GM19023 (cell line): ENCODE data around the gene EXO1.

ENCODE experiments used
- ATAC-seq: cut with Tn5 transposase; IDR thresholded peaks from one replicate; pipeline ENCODE4 v1.9.1; 2021; ENCODE audit warnings: mild to moderate bottlenecking, moderate library complexity; ENCODE audit not compliant: unreplicated experiment

Gene EXO1

DNA sequence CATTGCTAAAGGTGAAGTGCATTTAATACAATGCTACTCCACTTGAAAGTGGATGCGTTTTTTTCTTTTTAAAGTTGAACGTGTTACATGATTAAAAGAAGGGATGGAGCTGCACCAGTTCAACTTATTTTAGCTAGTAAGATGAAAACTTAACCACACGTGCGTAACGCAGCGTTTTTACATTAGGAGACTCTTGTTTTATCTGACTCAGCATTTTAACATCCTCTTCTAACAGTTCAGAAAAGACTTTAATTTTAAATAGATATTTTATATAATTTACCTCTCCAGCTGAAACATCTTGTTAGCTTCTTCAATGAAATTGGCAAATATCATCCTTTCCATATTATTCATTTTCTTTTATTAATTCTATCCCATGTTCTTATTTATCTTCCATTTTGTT lies 33.4 kb downstream of the EXO1 start:
- no peak for ATAC-seq

DNA sequence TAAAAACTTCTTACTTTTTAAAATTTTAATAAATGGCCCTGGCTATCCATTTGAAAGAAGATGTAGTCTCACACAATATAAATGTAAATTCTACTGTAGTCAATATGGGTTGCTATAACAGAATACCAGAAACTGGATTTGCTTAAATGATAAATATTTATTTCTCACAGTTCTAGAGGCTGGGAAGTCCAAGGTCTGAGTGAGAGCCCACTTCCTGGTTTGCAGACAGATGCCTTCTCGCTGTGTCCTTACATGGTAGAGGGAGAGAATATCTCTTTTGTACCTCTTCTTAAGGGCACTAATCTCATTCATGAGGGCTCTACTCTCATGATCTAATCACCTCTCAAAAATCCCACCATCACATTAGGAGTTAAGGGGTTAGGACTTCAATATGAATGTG lies 35.2 kb downstream of the EXO1 start:
- ATAC-seq = no peak

DNA sequence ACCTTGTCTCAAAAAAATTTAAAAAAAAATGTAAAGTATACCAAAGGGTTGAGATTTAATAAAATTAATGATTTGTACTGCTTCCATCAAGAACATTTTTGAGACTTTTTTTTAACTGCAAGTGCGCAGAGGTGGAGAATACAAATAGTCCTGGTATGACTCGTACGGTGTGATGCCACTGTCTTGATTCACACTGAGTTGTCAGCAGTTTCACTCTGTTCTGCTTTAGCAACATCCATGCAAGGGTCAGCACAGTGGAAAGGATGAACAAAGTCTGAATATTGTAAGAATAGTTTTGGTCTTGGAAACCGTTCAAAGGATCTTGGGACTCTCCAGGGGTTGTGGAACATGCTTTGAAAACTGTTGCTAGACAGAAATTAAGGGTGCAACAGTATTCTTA lies 40.2 kb downstream of the EXO1 start:
- no peak for ATAC-seq

DNA sequence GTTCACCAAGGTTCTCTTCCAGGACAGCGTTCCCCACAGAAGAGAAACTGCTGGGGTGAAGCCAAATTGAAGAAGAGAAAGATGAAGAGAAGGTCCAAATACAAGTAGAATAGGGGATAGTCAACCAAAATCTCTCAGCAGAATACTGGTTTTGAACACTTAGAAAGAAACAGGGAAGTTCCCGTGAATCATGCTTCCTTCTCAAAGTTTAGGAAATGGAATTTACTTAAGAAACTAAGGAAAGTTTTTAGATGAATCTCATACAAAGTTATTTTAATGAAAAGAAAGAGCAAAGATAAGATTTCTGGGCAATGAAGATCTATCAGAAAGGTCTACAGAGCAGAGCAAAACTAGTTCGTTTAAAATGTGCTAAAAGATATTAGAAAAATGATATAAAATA lies 43.3 kb downstream of the EXO1 start:
- ATAC-seq = no peak

DNA sequence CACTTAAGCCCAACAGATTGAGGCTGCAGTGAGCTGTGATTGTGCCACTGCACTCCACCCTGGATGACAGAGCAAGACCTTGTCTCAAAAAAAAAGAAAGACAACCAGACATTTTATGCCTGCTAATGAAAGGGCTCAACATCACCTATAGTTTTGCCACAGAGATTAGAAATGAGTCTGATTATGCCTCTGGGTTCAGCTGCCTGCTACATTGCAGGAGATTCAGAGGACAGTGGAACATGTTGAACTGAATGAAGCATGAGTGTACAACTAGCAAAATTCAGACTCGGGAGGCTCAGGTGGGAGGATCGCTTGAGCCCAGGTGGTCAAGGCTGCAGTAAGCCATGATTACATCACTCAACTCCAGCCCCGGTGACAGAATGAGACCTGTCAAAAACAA lies 46.0 kb downstream of the EXO1 start:
- no peak for ATAC-seq

DNA sequence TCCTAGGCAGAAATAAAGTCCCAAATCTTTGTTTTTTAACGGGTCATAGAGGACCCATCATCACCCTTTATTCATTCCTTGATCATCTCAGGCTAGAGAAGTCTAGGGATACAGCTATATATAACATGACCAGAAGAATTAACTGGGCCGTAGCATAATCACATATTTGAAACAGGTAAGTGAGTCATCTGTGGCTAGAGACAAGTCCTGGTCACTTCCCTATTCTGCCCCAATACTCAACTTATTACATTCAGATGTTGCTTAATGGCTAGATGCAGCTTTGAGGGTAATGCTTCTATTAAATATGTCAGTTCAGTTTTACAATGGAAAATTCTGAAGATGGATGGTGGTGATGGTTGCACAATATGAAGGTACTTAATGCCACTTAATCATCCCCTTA lies 47.0 kb downstream of the EXO1 start:
- ATAC-seq = peak; percentile 47

DNA sequence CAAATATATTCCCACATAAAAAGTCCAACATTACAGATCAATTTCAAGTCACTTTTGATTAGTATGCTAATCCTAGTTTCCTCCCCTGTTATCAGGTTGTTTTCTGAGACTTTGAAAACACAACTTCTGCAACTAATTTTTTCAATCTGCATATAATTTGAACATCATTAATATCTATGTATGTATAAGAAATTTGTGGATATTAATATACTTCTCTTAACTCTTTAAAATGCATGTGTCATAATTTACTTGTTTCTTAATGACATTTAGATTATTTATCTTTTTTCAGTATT lies 48.6 kb downstream of the EXO1 start:
- no peak for ATAC-seq

DNA sequence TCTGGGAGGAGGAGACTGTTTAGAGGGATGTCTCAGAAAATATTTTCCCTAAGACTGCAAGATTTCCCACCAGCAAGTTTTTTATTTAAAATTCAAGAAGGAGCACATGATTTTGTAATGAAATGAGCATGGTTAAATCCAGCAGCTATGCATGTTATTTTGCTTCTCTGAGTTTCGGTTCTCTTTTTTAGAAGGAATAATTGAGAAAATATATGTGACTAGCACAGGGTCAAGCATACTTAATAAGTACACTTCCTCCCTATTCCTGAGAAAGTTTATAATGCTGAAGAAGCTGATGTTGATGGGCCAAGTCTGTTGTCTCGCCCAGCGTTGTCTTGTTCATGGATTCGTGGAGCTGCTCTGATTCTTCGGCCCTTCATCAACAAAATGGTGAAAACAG lies 51.2 kb downstream of the EXO1 start:
- ATAC-seq = no peak

DNA sequence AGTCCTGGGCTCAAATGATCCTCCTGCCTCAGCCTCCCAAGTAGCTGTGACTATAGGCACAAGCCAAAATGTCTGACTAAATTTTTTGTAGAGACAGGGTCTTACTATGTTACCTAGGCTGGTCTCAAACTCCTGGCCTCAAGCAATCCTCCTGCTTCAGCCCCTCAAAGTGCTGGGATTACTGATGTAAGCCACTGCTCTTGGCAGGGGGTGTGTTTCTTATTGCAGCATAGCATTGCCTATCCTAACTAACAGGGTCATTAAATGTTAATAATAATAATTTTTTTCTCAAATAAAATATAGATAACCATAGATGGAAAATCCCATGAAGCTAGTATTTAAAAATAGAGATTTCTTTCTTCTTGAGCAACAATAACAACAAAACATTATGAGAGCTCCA lies 52.4 kb downstream of the EXO1 start:
- ATAC-seq = no peak

DNA sequence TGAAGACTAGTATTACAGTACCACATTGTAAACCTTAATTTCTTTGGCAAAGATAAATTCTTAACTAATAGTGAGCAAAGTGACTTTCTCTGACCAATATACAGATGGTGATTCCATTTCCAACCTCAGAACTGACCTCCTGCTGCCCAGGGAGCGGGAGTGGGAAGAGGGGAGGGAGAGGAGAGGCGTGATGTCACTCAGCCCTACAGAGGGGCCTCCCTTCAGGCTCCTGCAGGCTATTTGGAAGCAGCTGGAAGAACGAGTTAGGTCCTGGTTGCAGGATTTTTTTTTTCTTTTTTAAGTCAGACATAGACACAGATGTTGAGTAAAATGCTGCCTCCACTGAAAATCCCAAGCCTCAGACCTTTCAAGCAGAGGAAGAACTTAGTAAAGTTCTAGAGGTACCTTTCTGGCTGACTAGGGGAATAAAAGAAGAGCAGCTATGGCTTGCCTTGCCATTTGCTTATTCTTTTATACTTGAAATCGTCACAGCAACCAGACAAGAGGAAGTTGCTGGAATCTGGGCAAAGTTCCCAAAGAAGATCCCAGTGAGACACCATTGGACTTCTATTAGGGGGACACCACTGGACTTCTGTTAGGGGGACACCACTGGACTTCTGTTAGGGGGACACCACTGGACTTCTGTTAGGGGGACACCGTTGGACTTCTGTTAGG lies 54.5 kb downstream of the EXO1 start:
- ATAC-seq = no peak

DNA sequence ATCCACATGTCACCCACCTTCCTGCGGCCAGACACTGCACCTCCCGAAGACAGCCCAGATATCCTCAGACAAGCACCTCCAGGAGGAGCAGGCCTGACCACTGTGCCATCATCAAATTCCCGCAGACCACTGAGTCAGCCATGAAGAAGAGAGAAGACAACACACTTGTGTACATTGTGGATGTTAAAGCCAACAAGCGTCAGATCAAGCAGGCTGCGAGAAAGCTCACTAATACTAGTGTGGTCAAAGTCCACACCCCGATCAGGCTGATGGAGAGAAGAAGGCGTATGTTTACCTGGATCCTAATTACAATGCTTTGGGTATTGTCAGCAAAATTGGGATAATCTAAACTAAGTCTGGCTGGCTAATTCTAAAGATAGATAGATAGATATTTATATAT lies 68.2 kb downstream of the EXO1 start:
- ATAC-seq = no peak

DNA sequence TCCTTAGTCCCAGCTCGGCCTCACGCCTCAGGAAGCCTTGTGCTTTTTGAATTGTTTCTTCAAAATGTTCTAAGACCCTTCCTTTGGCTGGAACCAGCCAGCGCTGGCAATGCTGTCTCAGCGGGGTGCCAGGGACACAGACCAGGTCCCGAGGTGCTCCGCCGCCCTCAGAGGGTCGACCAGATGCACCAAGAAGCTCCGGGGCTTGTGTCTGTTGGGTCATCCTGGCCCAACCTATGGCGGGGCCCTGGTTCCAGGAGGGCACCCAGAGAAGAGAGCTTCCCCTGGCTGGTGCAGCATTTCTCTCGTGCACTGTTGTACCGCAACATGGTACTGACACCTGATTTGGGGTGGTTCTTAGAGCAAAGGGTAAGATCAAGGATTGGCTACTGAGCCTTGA lies 69.5 kb downstream of the EXO1 start:
- ATAC-seq = no peak

DNA sequence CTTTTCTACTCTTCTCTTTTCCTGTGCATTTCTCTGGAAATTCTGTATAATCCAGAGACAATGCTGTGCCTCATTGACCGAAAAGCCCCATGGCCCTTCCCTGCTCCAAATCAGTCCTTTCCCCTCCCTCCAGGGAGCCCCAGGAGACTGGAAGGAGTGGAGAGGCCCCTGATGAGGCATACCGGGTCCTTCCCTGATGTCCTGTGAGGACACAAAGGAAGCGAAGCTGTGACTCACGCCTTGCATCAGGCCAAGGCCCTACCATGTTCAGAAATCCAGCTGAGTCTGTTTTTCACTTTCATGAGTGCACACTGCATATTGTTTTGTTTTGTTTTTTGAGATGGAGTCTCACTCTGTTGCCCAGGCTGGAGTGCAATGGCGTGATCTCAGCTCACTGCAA lies 70.9 kb downstream of the EXO1 start:
- ATAC-seq = no peak

DNA sequence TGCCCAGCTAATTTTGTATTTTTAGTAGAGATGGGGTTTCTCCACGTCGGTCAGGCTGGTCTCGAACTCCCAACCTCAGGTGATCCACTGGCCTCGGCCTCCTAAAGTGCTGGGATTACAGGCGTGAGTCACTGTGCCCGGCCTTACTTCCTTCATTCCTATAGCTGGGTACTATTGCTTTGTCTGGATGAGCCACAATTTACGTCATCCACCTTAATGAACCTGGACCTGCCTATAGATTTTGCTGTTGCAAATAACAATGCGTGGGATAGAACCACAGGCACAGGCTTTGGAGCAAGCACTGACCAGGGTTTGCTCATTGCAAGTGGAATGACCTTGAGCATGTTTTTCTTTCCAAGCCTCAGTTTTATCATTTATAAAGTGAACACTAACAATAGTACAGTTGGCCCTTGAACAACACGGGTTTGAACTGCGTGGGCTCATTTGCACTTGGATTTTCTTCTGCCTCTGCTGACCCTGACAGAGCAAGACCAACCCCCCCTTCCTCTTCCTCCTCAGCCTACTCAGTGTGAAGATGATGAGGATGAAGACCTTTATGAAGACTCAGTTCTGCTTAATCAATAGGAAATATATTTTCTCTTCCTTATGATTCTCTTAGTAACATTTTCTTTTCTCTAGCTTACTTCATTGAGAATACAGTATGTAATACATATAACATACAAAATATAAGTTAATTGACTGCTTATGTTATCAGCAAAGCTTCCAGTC lies 76.2 kb downstream of the EXO1 start:
- ATAC-seq = no peak

DNA sequence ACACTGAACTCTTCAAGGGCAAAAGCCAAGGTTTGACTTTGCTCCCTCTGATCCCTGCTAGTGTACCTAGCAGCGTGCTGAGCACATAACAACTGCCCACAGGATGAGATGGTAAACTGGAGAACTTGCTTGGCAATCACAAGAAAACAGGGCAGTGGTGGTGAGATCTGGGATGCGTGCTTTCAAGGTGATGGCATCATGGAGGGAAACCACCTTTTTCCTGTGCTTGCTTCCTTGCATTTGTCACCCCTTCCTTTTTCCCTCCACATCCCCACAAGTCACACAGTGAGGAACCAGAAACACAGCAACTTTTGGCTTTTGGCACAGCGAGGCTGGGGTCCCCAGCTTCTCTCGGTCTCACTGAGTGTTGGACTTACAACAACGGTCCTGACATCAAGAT lies 78.1 kb downstream of the EXO1 start:
- ATAC-seq = no peak

DNA sequence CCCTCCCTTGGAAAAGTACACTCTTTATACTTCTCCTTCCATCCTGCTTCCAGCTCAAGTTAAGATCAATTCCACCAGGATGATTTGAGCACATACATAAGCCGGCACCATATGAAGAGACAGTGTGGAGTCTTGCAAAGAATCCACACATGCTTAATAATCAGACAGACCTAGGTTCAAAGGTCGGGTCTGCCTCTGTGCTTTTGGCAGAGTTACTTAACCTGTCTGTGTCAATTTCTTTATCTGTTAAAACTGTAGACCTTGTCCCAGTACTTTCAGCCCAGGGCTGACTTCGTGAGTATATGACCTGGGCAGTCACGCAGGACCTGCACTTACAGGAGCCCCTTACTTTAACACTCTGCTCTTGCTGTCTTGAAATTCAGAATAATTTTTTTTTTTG lies 79.3 kb downstream of the EXO1 start:
- ATAC-seq = no peak

DNA sequence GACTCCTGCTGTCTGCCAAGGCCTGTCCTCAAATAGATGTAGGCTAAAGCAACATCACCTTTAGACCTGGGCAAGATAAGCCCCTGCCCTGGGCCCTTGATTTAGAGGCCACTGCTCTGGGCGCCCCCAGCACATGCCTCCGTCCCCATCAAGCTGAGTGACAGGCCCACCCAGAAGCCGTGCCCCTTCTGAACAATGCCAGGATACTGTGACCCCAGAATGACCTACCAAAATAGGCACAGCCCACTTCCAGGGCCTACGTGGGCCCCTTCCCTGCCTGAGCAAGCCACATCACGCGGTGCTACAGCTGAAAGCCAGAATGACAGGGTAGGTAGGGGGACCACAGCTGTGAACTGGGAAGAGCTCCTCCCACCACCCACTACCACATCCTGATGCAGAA lies 84.8 kb downstream of the EXO1 start:
- ATAC-seq = no peak

DNA sequence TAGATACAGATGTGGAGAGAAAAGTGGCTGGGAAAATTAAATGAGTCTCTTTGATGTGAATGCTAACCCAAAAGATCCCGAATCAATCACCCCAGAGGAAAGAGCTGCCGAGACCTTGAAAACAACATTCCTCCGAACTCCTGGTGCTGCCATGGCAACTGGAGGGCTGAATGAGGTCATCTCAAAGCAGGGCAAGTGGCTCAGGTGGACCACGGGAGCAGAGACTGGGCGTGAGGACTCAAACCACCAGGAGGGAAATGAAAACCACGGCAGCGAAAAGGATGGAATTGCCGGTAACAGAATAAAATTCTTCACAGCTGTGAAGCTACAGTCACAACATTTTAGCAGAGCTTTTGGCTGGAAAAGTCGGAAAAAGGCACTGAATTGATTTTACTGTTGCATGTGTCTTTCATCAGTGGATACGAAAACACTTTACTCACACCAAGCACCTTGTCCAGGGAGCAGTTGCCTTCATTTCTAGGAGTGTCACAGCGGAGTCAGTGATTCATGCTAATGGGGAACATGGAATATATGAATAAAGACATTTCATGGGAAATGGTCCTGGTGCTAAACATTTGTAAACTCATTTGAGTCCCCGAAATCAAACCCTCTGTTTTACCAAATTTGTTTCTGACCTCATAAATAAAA lies 86.3 kb downstream of the EXO1 start:
- ATAC-seq = no peak

DNA sequence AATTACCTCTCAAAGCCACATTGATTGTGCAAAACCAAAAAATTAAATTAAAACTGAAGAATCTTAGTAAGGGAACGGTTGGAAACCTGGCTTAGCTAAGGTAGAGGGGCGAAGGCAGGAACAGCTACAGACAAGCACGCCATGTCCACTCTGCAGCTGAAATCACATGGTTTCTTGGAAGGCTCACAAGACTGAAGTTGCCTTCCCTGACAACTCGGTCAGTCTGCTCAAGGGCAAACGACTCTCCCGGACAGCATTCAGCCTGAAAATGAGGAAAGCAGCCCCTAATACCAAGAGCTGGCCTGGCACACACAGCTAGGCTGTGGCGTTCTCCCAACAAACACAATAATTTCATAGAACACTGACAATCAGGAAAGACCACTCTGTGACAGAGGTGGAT lies 86.9 kb downstream of the EXO1 start:
- no peak for ATAC-seq
